Measurements from ENCODE around the gene KAT6B.
"Not testable (repeated sequence)": the region's sequence is repeated elsewhere in the genome, so short reads cannot be mapped to it uniquely, and the experiment has no call there.

KAT6B gene

DNA sequence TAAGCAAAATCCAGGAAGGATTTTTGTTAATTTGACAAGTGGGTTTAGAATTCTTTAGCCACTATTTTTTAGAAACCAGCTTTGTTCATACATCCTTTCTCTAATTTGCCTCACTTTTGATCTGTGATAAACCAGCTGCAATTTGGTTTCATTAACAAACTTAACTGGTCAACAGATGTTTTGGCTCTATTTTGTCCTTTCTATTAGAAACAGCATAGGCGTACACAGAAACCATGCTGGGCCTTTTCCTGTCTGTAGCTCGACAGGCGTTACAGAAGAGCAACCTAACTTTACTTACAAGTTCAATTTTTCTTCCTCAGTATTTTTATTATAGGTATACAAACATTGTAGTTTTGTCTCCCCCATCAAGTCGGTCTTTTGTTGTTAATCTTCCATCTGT lies 28.2 kb downstream of the KAT6B start:
- no peak overlapping the region for H3K4me3 ChIP-seq (ENCODE audit: low read depth, low read length)
- DNase-seq (ENCODE audit: low read depth): no peak

DNA sequence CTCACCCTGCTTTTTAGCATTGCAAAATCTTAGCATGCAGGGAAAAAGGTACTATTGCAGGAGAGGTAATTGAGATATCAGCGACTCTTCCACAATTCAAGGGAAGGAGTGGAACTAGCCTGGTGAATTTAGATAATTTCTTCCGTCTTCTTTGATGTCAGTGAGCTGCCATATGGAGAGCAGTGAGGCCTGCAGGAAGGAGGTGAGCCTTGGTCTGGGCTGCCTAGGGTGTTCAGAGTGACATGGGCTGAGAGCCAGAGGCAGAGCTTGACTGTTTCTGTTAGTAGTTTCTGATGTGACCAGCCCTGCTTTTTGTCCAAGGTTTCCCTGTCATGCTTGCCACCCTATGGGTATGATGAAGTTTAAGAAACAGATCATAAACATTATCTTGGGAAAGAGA lies 28.6 kb downstream of the KAT6B start:
- no peak overlapping the region for H3K4me3 ChIP-seq (ENCODE audit: low read depth, low read length)
- no peak for DNase-seq (ENCODE audit: low read depth)

DNA sequence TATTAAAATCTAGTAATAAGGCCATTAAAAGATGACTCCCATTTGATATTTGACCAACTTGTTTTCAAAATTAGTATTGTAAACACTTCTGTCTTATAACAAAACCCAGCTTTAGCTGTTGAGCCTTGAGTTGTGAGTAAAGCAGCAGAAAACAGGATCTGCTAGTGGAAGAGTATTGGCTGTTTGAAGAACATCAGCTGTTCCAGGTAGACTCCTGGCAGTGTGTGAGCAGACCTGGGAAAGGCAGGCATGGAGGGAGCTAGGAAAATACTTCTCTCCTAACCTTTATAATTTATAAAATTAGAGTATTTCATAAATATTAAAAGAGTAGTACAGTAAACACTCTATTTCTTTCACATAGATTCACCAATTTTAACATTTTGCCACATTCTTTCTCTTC lies 29.0 kb downstream of the KAT6B start:
- DNase-seq (ENCODE audit: low read depth): no peak

DNA sequence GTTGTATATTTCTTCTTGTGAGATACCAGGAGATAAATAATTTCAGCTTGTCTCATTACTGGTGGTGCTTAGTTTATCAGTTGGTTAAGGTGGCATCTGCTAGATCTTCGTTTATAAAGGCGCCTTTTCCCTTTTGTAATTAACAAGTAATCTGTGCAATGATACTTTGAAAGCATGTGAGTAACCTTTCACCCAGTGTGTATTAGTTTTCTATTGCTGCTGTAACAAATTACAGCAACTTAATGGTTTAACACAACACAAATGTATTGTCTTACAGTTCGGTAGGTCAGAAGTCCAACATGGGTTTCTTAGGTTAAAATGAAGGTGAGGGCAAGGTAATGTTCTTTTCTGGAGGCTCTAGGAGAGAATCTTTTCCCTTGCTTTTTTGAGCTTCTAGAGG lies 30.5 kb downstream of the KAT6B start:
- no peak overlapping the region for H3K4me3 ChIP-seq (ENCODE audit: low read depth, low read length)
- no peak for DNase-seq (ENCODE audit: low read depth)

More for the DNA sequence above, 29.0 kb downstream of the KAT6B start:
- H3K4me3 ChIP-seq (ENCODE audit: low read depth, low read length): no peak overlapping the region

DNA sequence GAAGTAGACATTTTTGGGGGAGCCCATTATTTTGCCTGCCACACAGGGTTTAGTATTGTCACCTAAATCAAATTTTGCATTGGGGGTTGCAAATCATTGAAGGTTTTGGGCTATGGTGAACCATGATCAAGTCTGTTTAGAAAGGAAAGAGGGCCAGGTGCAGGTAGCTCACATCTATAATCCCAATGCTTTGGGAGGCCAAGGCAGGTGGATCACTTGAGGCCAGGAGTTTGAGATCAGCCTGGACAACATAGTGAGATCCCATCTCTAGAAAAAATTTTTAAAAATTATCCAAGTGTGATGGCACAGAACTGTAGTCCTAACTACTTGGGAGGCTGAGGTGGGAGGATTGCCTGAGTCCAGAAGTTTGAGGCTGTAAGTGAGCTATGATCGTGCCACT lies 31.2 kb downstream of the KAT6B start:
- no peak overlapping the region for H3K4me3 ChIP-seq (ENCODE audit: low read depth, low read length)
- DNase-seq (ENCODE audit: low read depth): no peak

DNA sequence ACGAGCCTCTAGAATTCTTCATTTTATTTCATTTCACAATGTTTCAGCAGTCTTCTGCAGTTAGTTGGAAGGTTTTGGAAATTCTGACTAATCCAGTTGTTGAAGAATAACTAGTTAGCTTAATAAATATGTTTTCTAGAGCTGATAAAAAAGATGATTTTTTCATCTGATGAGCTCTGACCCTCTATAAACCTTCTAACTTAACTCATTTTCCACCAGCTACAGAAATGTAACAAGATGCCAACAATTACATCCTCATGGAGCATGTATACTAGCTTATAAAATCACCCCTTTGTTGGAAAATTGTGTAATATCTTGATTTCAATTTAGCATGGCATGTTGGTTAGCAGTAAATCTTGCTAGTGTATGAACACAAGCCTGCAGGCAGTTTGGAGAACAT lies 33.1 kb downstream of the KAT6B start:
- no peak overlapping the region for H3K4me3 ChIP-seq (ENCODE audit: low read depth, low read length)
- DNase-seq (ENCODE audit: low read depth): no peak

DNA sequence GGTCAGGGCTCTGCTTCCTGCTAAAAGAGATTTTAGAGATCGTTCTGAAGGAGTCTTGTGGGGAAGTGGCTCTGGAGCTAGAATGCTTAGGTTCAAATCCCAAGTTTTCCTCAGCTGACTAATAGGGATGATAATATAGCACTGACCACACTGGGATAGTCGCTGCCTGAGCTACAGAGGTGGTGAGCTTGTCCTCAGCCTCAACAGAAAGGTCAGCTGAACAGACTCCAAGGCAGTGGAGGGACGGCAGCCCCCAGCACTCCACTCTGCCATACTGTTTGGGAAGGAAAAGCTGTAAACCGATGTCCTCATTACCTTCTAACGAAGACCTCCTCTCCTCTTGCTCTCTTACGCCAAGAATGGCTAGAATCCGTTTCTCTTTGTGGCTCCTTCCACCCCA lies 36.2 kb downstream of the KAT6B start:
- H3K4me3 ChIP-seq (ENCODE audit: low read depth, low read length): no peak overlapping the region
- no peak for DNase-seq (ENCODE audit: low read depth)

DNA sequence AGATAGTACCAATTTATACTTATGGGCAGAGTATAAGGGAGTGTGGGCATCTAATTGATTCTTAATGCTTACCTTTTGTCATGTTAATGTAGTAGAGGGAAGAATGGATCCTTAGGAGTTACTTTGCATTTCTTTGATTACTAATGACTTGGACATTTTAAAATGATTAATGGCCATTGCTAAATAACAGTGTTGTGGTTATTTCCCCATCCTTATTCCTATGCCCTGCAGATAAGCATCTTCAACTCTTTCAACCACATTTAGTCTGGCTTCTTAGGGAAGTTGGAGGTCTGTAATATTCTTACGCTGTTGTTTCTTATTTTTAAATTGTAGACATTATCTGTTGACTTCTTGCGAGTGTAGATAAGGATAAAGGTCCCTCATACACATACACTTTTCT lies 37.2 kb downstream of the KAT6B start:
- no peak for DNase-seq (ENCODE audit: low read depth)
- H3K4me3 ChIP-seq (ENCODE audit: low read depth, low read length): no peak overlapping the region

DNA sequence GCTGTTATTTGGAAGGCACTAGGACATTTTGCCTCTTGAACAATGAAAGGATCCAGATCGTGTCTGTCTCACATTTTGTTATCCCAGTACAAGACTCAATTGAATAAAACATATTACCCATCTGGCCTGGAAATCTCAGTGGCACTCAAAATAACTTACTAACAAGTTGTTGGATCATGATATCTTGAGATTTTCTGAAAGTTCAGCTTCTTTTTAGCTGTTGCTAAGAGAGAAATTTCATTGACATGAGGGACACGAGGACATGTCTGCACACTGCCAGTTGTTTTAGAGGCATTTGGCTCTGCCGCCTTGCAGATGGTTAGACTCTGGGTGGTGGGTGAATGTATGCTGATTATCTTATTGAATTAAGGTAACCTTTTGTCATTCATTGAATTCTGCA lies 41.0 kb downstream of the KAT6B start:
- no peak overlapping the region for H3K4me3 ChIP-seq (ENCODE audit: low read depth, low read length)
- no peak for DNase-seq (ENCODE audit: low read depth)

DNA sequence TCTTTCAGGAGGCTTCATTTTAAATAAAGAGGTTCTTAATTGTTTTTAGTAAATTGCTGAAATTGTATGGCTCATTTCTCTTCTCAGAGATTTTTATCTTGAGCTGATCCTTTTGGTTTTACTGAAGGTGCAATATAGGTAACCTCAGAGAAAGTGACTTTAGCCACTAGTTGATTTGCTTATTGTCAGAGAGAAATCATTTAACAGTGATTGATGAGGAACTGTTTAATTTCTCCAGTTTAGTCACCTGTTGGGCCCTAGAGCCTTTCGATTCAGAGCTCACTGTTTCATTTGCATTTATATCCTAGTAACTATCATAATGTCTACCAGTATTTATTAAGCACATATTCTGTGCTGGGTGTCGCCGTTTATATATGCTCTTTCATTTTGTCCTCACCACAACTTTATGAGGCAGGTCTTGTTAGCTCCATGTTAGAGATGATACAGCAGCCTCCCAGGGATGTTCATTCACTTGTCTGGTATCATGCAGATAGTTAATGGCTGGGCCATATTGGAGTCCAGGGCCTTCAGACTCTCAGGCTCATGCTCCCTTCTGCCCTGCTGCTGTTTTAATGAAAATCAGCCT lies 42.1 kb downstream of the KAT6B start:
- no peak overlapping the region for H3K4me3 ChIP-seq (ENCODE audit: low read depth, low read length)
- DNase-seq (ENCODE audit: low read depth): no peak

DNA sequence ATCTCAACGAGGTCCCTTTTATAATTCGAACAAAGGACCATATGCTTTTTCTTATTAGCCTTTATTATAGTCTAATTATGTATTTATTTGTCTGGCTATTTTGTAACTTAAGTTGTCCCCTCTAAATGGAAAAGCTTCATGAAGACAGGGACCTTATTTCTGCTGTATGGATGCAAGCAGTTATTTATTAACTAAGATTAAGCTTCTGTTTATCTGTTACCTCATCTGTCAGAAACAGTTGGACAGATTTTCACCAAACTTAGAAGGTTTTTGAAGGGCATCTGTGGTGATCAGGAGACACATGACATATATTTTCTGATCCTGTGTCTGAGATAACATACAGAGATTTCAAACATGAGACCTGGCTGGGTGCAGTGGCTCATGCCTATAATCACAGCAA lies 43.2 kb downstream of the KAT6B start:
- no peak overlapping the region for H3K4me3 ChIP-seq (ENCODE audit: low read depth, low read length)
- DNase-seq (ENCODE audit: low read depth): no peak

DNA sequence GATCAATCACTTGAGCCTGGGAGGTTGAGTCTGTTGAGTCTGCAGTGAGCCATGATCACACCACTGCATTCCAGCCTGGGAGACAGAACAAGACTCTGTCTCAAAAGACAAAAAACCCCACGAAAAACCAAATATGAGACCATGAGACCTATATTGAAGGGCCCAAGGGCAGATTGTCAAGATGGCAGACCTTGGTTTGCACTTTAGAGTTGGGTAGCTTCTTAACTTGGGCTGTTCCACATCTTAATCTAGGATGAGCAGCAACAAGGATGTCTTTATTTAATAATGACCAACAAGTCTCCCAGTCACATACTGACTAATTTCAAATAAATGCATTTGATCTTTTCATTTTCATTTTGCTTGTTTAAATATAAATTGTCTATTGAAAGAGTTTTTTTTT lies 43.8 kb downstream of the KAT6B start:
- no peak for DNase-seq (ENCODE audit: low read depth)
- H3K4me3 ChIP-seq (ENCODE audit: low read depth, low read length): no peak overlapping the region

DNA sequence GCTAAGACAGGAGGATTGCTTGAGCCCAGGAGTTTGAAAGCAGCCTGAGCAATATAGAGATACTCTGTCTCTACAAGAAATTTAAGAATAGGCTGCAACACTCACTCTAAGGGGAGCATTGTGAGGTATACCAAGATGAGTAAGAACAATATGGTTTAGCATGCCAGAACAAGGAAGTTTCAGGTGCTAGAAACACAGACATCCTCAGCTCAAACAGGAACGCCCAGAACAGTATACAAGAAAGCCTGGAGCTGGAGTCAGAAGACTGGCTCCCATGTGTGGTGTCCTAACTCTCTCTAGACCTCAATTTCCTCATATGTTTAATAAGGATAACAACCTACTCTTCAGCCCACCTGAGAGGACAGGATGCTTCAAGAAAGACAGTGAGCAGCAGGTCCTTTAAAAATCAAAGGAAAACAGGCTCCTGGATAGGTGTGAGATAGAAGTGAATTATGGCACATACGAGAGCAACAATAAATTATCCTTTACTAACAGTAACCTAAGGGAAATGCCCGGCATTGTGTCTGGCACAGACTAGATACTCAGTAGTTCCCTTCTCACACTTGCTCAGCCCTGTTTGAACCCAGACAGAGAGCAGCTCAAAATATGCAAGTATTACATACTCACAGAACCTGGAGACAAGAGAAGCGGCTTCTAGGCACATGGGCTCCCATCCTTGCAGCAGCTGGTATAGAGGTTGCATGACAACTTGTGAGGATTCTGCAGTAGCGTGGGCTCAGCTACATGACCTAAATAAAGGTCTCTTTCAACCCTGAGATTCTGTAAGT lies 45.4 kb downstream of the KAT6B start:
- H3K4me3 ChIP-seq (ENCODE audit: low read depth, low read length): no peak overlapping the region
- DNase-seq (ENCODE audit: low read depth): no peak

DNA sequence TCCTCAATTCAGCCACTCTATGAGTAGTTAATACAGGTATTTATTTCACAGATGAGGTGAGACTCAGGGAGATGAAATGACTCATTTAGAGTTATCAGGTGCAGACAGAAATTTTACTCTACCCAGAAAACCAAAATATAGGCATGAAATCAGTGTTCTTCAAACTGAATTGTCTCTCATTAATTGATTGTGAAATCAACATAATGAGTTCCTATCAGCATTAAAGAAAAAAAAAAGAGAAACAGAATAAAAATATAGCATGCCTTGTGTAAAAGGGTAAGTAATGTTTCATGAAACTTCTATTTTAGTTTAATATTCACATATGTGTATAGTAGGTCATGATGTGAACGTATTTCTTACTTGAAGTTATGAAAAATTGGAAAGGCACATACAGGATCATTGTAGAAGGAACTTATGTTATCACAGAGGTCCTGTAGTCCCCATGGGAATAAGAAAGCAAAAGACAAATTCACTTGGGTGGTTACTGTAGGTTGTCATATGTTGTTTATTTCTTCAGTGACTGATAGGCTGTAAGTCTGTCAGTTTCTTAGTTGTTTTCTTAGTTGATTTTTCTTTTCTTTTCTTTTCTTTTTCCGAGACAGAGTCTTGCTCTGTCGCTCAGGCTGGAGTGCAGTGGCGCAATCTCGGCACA lies 47.5 kb downstream of the KAT6B start:
- no peak for DNase-seq (ENCODE audit: low read depth)
- no peak overlapping the region for H3K4me3 ChIP-seq (ENCODE audit: low read depth, low read length)

DNA sequence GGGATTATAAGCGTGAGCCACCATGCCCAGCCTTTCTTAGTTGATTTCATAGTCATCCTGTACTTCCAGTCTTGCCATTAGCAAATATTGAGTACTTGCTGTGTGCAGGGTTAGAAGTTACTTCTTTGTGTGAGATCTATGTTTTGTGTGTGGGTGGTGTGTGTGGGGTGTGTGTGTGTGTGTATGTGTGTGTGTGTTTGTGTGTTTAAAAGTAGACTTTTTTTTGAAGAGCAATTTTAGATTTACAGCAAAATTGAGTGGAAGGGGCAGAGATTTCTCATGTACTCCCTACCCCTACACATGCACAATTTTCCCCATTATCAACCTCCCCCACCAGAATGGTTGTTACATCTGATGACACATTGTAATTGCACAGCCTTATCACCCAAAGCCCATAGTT lies 48.2 kb downstream of the KAT6B start:
- no peak for DNase-seq (ENCODE audit: low read depth)
- H3K4me3 ChIP-seq (ENCODE audit: low read depth, low read length): no peak overlapping the region

DNA sequence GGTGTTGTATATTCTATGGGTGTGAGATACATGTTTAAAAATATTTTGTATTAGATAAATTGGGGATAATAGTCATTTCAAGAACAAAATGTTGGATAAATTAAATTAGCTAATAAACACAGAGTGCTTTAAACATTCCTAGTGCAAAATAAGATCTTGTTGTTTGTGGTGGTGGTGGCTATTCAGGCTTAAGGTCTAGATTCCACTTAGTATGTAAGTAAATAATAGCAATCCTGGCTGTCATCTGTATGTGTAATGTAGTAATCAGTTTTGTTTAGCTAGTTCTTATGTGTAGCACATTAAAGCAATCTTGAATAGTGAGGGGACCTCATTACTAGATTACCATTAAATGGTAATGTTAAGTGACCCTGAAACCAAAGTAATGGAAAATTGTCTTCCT lies 48.7 kb downstream of the KAT6B start:
- DNase-seq (ENCODE audit: low read depth): no peak
- H3K4me3 ChIP-seq (ENCODE audit: low read depth, low read length): no peak overlapping the region

DNA sequence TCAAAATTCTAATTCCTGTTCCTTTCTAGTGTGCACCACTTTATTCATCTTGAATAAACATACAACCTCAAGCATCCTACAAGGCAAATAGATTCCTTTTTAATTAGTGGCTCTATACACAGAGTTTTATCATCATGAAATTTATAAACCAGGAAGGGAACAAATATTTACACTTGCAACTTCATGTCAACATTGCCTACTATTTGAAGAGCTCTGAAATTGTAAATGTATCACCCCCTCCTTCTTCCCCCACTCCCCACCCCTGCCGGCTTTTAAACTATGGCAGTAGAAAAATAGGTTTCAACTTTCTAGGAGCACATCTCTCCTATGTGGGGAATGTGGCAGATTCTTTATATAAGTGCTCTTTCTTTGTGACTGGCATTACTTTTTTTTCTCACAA lies 49.6 kb downstream of the KAT6B start:
- H3K4me3 ChIP-seq (ENCODE audit: low read depth, low read length): no peak overlapping the region
- no peak for DNase-seq (ENCODE audit: low read depth)

DNA sequence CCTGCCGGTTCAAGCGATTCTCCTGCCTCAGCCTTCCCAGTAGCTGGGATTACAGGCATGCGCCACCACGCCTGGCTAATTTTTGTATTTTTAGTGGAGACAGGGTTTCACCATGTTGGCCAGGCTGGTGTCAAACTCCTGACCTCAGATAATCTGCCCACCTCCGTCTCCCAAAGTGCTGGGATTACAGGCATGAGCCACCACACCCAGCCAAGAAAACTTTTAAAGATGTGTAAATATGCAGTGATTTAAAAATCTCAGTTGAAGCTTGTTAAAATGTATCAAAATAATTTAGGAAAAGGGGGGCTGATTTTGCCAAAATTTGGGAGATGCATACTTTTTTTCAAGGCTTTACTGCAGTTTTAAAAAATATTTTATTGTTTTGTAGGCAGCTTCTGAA lies 50.7 kb downstream of the KAT6B start:
- H3K4me3 ChIP-seq (ENCODE audit: low read depth, low read length); DNase-seq (ENCODE audit: low read depth): not testable (repeated sequence)

DNA sequence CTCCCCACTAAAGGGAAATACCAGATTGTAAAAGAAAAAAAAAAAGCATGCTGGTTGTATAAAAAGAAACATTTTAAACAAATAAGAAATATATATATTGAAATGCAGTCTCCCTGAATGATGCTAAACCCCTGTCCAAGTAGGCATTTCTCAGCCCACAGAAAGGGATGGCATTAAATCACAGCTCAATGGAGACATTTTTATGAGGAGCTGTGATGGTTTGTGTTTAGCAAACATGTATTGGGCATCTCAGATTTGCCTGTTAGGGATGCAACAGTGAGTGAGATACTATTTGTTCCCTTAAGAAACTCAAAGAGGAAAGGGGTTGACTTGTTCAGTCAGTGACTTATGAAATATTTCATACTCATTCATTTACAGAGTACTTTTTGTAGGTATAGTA lies 51.5 kb downstream of the KAT6B start:
- DNase-seq (ENCODE audit: low read depth): no peak

DNA sequence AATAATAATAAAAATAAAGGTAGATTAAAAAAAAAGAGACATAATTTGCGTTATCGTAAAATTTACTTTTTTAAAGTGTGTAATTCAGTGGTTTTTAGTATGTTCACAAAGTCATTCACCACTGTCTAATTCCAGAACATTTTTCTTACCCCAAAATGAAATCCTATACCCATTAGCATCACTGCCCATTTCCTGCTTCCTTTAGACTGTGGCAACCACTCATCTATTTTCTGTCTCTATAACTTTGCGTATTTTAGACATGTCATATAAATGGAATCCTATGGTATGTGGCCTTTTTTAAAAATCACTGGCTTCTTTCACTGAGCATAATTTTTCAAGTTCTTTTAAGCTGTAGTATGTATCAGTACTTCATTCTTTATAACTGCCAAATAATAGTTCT lies 53.6 kb downstream of the KAT6B start:
- DNase-seq (ENCODE audit: low read depth): no peak
- no peak overlapping the region for H3K4me3 ChIP-seq (ENCODE audit: low read depth, low read length)

More for the DNA sequence above, 51.5 kb downstream of the KAT6B start:
- no peak overlapping the region for H3K4me3 ChIP-seq (ENCODE audit: low read depth, low read length)

Data from skeletal muscle cell (primary cell).